Activated CD8-positive, alpha-beta memory T cell treated with anti-CD3 and anti-CD28 coated beads for 36 hours (primary cell): ENCODE measurements around the gene RAB40B. TPM values are rescaled to one million over a fixed set of nuclear protein-coding genes. Genes with fewer than 3 reads are reported as not detected.
"Not testable (repeated sequence)": the region's sequence is repeated elsewhere in the genome, so short reads cannot be mapped to it uniquely, and the experiment has no call there.

ENCODE experiments used
- CTCF ChIA-PET: fragments of 350-600 bp; sonication (Branson Sonifier 250); formaldehyde crosslinking; loops from one replicate; lab custom pipeline; 2021; ENCODE audit warnings: antibody characterized with exemption; lab: Charles Lee
- POLR2A ChIA-PET: fragments of 350-600 bp; sonication (Branson Sonifier 250); formaldehyde crosslinking; loops from one replicate; lab custom pipeline; 2021; ENCODE audit warnings: antibody characterized with exemption; lab: Charles Lee
- total RNA-seq, 2 experiments: library from RNA; stranded (reverse); gene quantifications; one replicate each; pipeline ENCODE4 v1.2.3, GENCODE V29; 2021

The RAB40B gene
- total RNA-seq, 2 experiments from 2014 or later, result 1.7 to 2.4 TPM

GRCh38 chr17:82658796-82659452 is 39.6 kb downstream of the RAB40B start:
- ChIA-PET CTCF (no interaction called here), POLR2A (no interaction called here)

GRCh38 chr17:82658331-82658730 is 40.2 kb downstream of the RAB40B start:
- CTCF ChIA-PET, result no interaction called here
- POLR2A ChIA-PET, result no interaction called here

GRCh38 chr17:82657926-82658325 is 40.6 kb downstream of the RAB40B start:
- ChIA-PET CTCF (no interaction called here), POLR2A (no interaction called here)

GRCh38 chr17:82656266-82656665 is 42.2 kb downstream of the RAB40B start:
- ChIA-PET POLR2A (no interaction called here), CTCF (no interaction called here)

- CTCF ChIA-PET, result no interaction called here
- POLR2A ChIA-PET, result no interaction called here
Measured at GRCh38 chr17:82655523-82655922, 43.0 kb downstream of the RAB40B start.

GRCh38 chr17:82655038-82655479 is 43.4 kb downstream of the RAB40B start:
- POLR2A ChIA-PET, result no interaction called here
- CTCF ChIA-PET, result no interaction called here

- CTCF ChIA-PET, POLR2A ChIA-PET: not testable (repeated sequence)
Measured at GRCh38 chr17:82654611-82655010, 43.9 kb downstream of the RAB40B start.

GRCh38 chr17:82653651-82654528 is 44.6 kb downstream of the RAB40B start:
- POLR2A ChIA-PET, result no interaction called here

GRCh38 chr17:82650723-82651122 is 47.8 kb downstream of the RAB40B start:
- CTCF ChIA-PET, result no interaction called here
- POLR2A ChIA-PET, result no interaction called here

More at GRCh38 chr17:82653651-82654528, 44.6 kb downstream of the RAB40B start:
- CTCF ChIA-PET, result no interaction called here

GRCh38 chr17:82649501-82650261 is 48.8 kb downstream of the RAB40B start:
- POLR2A ChIA-PET, result no interaction called here
- CTCF ChIA-PET, result no interaction called here

- ChIA-PET POLR2A (no interaction called here), CTCF (no interaction called here)
Measured at GRCh38 chr17:82648742-82649331, 49.7 kb downstream of the RAB40B start.

GRCh38 chr17:82648165-82648668 is 50.3 kb downstream of the RAB40B start, which contains the start of gene WDR45B:
WDR45B (minus strand) TSS chr17:82648444; CDS start chr17:82648340, 104 bp downstream.
- CTCF ChIA-PET, result no interaction called here
- POLR2A ChIA-PET, result interaction anchor here (0.5 kb wide), 1 partner anchor 1410 kb away, joined by 3 read pairs; no protein-coding TSS in a partner anchor

- POLR2A ChIA-PET, result interaction anchor here (0.5 kb wide), 1 partner anchor 1409 kb away, joined by 3 read pairs; no protein-coding TSS in a partner anchor
- CTCF ChIA-PET, result no interaction called here
Measured at GRCh38 chr17:82647593-82648164, 50.8 kb downstream of the RAB40B start.

GRCh38 chr17:82645516-82645915 is 53.0 kb downstream of the RAB40B start:
- POLR2A ChIA-PET, result no interaction called here
- CTCF ChIA-PET, result no interaction called here

- ChIA-PET CTCF (no interaction called here), POLR2A (no interaction called here)
Measured at GRCh38 chr17:82644148-82644547, 54.4 kb downstream of the RAB40B start.

GRCh38 chr17:82642022-82642421 is 56.5 kb downstream of the RAB40B start:
- ChIA-PET POLR2A (no interaction called here), CTCF (no interaction called here)

GRCh38 chr17:82640036-82640435 is 58.5 kb downstream of the RAB40B start:
- POLR2A ChIA-PET, result no interaction called here
- CTCF ChIA-PET, result no interaction called here

- ChIA-PET CTCF (no interaction called here), POLR2A (no interaction called here)
Measured at GRCh38 chr17:82639628-82640027, 58.9 kb downstream of the RAB40B start.
